ENCODE data around the gene RAET1L. TPM values are rescaled to one million over a fixed set of nuclear protein-coding genes. Genes with fewer than 3 reads are reported as not detected.
"Not testable (repeated sequence)": the region's sequence is repeated elsewhere in the genome, so short reads cannot be mapped to it uniquely, and the experiment has no call there.

RAET1L gene
- total RNA-seq, 1 donor from 2014 or later = not detected

GRCh38 chr6:150018846-150019580 is 6.3 kb downstream of the RAET1L start:
- DNase-seq (ENCODE audit: low read depth, low spot score) = no peak
- Mint-ChIP-seq H3K27me3 (ENCODE audit: low read depth) (peaks cover 63% of the 10 kb centered on the region), H3K36me3 (ENCODE audit: low read depth) (no peaks in the 10 kb centered on the region), H3K9me3 (no peaks in the 10 kb centered on the region), H3K4me3 (no peak overlapping the region), H3K27ac (ENCODE audit: unreplicated experiment) (no peak overlapping the region), H3K4me1 (peaks cover 2% of the 10 kb centered on the region)
- TF ChIP-seq CTCF (conservative IDR thresholded peaks at IDR 0.05) = no peak

GRCh38 chr6:150017186-150017521 is 8.2 kb downstream of the RAET1L start:
- peak; percentile 23 for TF ChIP-seq CTCF (conservative IDR thresholded peaks at IDR 0.05)
- H3K4me3 Mint-ChIP-seq; H3K4me1 Mint-ChIP-seq; H3K36me3 Mint-ChIP-seq (ENCODE audit: low read depth); H3K27ac Mint-ChIP-seq (ENCODE audit: unreplicated experiment); H3K9me3 Mint-ChIP-seq; DNase-seq (ENCODE audit: low read depth, low spot score): not testable (repeated sequence)
- H3K27me3 Mint-ChIP-seq (ENCODE audit: low read depth) = peaks cover 82% of the 10 kb centered on the region

DNA sequence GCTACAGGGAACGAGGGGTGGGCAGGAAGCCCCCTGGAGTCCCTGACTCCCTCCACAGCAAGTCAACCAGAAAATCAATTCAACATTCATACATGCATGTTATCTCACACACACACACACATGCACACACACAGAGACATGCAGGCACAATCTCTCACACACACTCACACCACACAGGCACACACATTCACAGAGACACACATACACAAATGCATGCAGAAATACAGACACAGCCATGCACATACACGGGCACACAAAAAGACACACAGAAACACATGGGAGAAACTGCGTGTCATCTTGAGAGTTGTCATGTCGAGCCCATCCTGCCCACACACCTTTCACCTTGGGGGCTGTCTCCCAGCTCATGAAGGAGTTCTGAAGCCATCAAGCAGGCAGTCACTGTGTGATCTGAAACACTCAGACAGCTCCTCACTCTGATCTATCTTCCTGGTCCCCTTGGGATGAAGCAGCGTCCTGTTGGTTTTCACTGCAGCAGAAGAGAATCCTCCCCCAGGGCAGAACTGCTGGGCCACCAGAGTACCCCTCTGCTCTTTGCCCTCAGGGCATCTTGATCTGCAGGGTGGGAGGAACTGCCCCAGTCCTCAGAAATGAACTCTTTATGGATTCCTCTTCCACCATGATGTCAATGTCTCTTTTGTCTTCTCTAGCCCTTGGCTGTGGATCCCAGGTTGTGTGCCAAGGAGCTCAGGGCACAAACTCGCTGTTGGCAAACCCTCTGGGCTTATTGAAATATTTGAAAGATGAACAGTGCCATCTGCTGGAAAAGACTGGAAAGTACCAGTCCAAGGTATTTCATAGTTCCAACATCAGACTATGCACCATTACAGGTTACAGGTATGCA is 8.8 kb downstream of the RAET1L start:
- Mint-ChIP-seq H3K36me3 (ENCODE audit: low read depth) (no peaks in the 10 kb centered on the region), H3K4me3 (no peak overlapping the region), H3K9me3 (no peaks in the 10 kb centered on the region), H3K27ac (ENCODE audit: unreplicated experiment) (no peak overlapping the region), H3K27me3 (ENCODE audit: low read depth) (peaks cover 88% of the 10 kb centered on the region), H3K4me1 (peaks cover 4% of the 10 kb centered on the region)
- TF ChIP-seq CTCF (conservative IDR thresholded peaks at IDR 0.05) = peak; percentile 81
- DNase-seq (ENCODE audit: low read depth, low spot score) = peak; percentile 39

- H3K27ac Mint-ChIP-seq (ENCODE audit: unreplicated experiment); DNase-seq (ENCODE audit: low read depth, low spot score); H3K36me3 Mint-ChIP-seq (ENCODE audit: low read depth); H3K4me1 Mint-ChIP-seq; H3K9me3 Mint-ChIP-seq; H3K4me3 Mint-ChIP-seq: not testable (repeated sequence)
- peaks cover 92% of the 10 kb centered on the region for H3K27me3 Mint-ChIP-seq (ENCODE audit: low read depth)
Observed at GRCh38 chr6:150015281-150016001, 9.9 kb downstream of the RAET1L start.

GRCh38 chr6:150014623-150015280 is 10.6 kb downstream of the RAET1L start:
- H3K9me3 Mint-ChIP-seq; H3K27ac Mint-ChIP-seq (ENCODE audit: unreplicated experiment); H3K36me3 Mint-ChIP-seq (ENCODE audit: low read depth); H3K4me3 Mint-ChIP-seq; DNase-seq (ENCODE audit: low read depth, low spot score); H3K4me1 Mint-ChIP-seq: not testable (repeated sequence)
- H3K27me3 Mint-ChIP-seq (ENCODE audit: low read depth) = peaks cover 96% of the 10 kb centered on the region

GRCh38 chr6:150013785-150014622 is 11.3 kb downstream of the RAET1L start:
- not testable (repeated sequence) for H3K4me1 Mint-ChIP-seq; DNase-seq (ENCODE audit: low read depth, low spot score); H3K36me3 Mint-ChIP-seq (ENCODE audit: low read depth); H3K27ac Mint-ChIP-seq (ENCODE audit: unreplicated experiment); H3K9me3 Mint-ChIP-seq; H3K4me3 Mint-ChIP-seq
- peaks cover 98% of the 10 kb centered on the region for H3K27me3 Mint-ChIP-seq (ENCODE audit: low read depth)

DNA sequence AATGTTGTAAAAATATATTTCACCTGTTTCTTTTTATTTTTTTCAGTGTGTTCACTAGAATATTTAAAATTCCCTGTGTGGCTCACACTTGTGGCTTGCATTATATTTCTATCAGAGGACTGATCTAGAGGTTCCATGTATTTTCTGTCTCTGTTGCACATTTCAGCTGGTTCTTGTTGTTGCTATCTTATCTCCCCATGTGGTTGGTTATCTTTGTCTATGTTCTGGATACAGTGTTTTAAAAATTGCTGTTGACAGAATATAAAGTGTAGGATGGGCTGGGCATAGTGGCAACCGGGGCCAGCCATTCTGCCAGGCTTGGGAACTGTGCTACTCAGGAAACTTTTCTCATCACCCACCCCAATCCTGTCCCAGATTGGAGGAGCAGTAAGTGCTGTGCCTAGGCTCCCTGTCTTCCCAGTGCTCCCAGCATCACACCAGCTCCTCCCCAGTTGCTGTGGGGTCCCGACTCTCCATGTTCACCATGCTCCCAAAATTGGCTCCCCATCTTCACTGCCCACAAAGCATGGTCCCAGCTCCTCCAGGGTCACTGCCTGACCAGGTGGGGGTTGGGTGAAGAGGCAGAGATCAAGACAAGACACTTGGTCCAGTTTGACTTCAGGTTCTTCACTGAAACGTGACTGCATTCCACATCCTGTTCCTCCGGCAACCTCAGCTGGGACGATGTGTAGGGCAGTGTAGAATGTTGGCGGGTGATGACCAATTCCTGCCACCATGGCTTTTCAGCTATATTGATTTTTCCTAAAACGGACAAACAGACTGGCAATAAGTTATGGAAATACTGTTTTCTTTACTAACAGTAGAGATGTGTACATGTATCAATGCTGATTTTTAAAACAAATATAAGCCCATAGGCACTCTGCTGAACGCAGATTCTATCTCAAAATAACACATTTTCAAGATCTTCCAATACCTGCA is 12.2 kb downstream of the RAET1L start:
- H3K36me3 Mint-ChIP-seq (ENCODE audit: low read depth); H3K4me3 Mint-ChIP-seq; H3K4me1 Mint-ChIP-seq; H3K9me3 Mint-ChIP-seq; H3K27ac Mint-ChIP-seq (ENCODE audit: unreplicated experiment); DNase-seq (ENCODE audit: low read depth, low spot score): not testable (repeated sequence)
- H3K27me3 Mint-ChIP-seq (ENCODE audit: low read depth) = peaks cover 98% of the 10 kb centered on the region
